Neutrophil (primary cell): Measurements from ENCODE around the gene CEP57L1.

Source experiments
- H3K27ac ChIP-seq: fragments of 200-600 bp; sonication (generic); 2 replicates; pipeline ENCODE4 v1.5.1; 2016; ENCODE audit warnings: mild to moderate bottlenecking, moderate library complexity
- H3K27me3 ChIP-seq: fragments of 200-600 bp; sonication (generic); 2 replicates; pipeline ENCODE4 v1.6.0; 2016; ENCODE audit warnings: mild to moderate bottlenecking
- H3K36me3 ChIP-seq: fragments of 200-600 bp; sonication (generic); 2 replicates; pipeline ENCODE4 v1.5.1; 2017
- H3K4me1 ChIP-seq, 2 experiments: fragments of 200-600 bp in 1 of 2; sonication (generic) in 1 of 2; 1 replicate in 1 of 2; 2 replicates in 1 of 2; pipeline versions ENCODE4 v1.5.1 to v1.6.1; 2013 to 2016; ENCODE audit warnings: low read depth in 1 of 2, low read length in 1 of 2, mild to moderate bottlenecking in 1 of 2, moderate library complexity in 1 of 2; ENCODE audit not compliant: control insufficient read depth in 1 of 2, insufficient read depth in 1 of 2
- H3K4me3 ChIP-seq, 2 experiments: fragments of 200-600 bp in 1 of 2; sonication (generic) in 1 of 2; 1 replicate in 1 of 2; 2 replicates in 1 of 2; pipeline ENCODE4 v1.5.1; 2013 to 2016; ENCODE audit warnings: low read depth in 1 of 2, low read length in 1 of 2, mild to moderate bottlenecking in 1 of 2, moderate library complexity in 1 of 2
- H3K9me3 ChIP-seq: fragments of 200-600 bp; sonication (generic); 2 replicates; pipeline ENCODE4 v1.5.1; 2016
- TF ChIP-seq, protein P1 (sequence below): fragments of 200-600 bp; sonication (generic); IDR thresholded peaks from 2 replicates; pipeline ENCODE4 v1.5.1; 2016; ENCODE audit warnings: antibody characterized with exemption

Gene CEP57L1

GRCh38 chr6:109153752-109154151, 58.4 kb downstream of the CEP57L1 start:
- Histone ChIP-seq H3K4me3 (no peak overlapping the region), H3K36me3 (no peaks in the 10 kb centered on the region), H3K9me3 (no peaks in the 10 kb centered on the region), H3K27me3 (no peaks in the 10 kb centered on the region), H3K27ac (no peak overlapping the region), H3K4me1 (no peaks in the 10 kb centered on the region)
- TF ChIP-seq, protein P1, sequence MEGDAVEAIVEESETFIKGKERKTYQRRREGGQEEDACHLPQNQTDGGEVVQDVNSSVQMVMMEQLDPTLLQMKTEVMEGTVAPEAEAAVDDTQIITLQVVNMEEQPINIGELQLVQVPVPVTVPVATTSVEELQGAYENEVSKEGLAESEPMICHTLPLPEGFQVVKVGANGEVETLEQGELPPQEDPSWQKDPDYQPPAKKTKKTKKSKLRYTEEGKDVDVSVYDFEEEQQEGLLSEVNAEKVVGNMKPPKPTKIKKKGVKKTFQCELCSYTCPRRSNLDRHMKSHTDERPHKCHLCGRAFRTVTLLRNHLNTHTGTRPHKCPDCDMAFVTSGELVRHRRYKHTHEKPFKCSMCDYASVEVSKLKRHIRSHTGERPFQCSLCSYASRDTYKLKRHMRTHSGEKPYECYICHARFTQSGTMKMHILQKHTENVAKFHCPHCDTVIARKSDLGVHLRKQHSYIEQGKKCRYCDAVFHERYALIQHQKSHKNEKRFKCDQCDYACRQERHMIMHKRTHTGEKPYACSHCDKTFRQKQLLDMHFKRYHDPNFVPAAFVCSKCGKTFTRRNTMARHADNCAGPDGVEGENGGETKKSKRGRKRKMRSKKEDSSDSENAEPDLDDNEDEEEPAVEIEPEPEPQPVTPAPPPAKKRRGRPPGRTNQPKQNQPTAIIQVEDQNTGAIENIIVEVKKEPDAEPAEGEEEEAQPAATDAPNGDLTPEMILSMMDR: no peak

DNA sequence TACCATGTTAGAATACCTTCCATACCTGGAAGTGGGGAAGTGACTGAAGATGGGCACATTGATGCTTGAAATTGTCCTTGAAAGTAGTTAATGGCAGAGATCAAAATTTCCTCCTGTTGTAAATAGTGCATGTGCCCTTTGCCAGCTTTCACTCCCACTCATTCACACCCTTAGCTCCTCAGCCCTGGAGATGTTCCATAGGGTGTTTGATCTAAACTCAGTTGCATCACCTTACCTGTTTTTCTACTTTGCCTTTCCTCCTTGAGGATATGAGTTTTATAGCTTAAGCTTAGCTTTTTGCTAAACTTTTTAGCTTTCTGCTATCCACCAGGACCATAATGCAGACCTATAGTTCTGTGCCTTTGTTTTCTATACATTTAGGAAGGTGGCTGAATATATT, 69.0 kb downstream of the CEP57L1 start:
- Histone ChIP-seq H3K4me1 (no peaks in the 10 kb centered on the region), H3K9me3 (no peaks in the 10 kb centered on the region), H3K27me3 (no peaks in the 10 kb centered on the region), H3K36me3 (peaks cover 24% of the 10 kb centered on the region), H3K4me3 (no peak overlapping the region), H3K27ac (no peak overlapping the region)
- TF ChIP-seq, protein P1: no peak

DNA sequence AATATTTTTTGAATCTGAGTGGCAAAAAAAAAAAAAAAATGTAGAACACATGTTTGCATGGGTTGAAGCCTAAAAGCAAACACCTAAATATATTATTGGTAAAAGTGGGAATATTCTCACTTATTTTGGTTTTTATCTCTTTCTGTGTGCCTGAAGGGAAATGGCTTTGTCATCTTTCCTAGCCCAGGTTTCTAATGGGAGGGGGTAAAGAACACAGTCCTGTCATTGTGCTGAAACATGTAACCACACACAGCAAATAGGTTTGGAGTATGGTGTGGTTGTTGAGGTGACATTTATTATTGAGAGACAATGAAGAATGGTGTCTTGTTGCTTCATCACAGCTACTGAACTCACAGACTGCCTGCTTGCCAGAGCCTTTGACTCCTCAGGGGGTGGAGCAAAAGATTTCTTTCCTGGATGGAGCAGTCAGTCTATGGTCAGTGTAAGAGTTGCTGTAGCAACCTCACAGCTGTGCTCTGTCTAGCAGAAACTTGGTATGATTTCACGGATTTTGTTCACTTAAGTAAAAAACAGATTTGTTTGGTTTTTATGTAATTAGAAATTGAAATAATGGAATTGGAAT, 70.2 kb downstream of the CEP57L1 start:
- H3K27ac ChIP-seq: no peak overlapping the region
- H3K4me1 ChIP-seq: no peaks in the 10 kb centered on the region
- TF ChIP-seq, protein P1: no peak
- no peaks in the 10 kb centered on the region for H3K9me3 ChIP-seq
- no peaks in the 10 kb centered on the region for H3K27me3 ChIP-seq
- H3K36me3 ChIP-seq: peaks cover 16% of the 10 kb centered on the region
- H3K4me3 ChIP-seq: no peak overlapping the region

GRCh38 chr6:109166673-109167072, 71.4 kb downstream of the CEP57L1 start:
- Histone ChIP-seq H3K4me1 (no peaks in the 10 kb centered on the region), H3K36me3 (peaks cover 6% of the 10 kb centered on the region), H3K27me3 (no peaks in the 10 kb centered on the region), H3K4me3 (no peak overlapping the region), H3K27ac (no peak overlapping the region), H3K9me3 (no peaks in the 10 kb centered on the region)
- TF ChIP-seq, protein P1: no peak

GRCh38 chr6:109167562-109167961, 72.3 kb downstream of the CEP57L1 start:
- Histone ChIP-seq H3K36me3 (no peaks in the 10 kb centered on the region), H3K27ac (no peak overlapping the region), H3K4me1 (no peaks in the 10 kb centered on the region), H3K27me3 (no peaks in the 10 kb centered on the region), H3K4me3 (no peak overlapping the region), H3K9me3 (no peaks in the 10 kb centered on the region)
- TF ChIP-seq, protein P1: no peak

GRCh38 chr6:109170333-109170732, 75.0 kb downstream of the CEP57L1 start:
- Histone ChIP-seq H3K36me3 (no peaks in the 10 kb centered on the region), H3K4me3 (no peak overlapping the region), H3K27me3 (no peaks in the 10 kb centered on the region), H3K4me1 (no peaks in the 10 kb centered on the region), H3K9me3 (no peaks in the 10 kb centered on the region), H3K27ac (no peak overlapping the region)
- TF ChIP-seq, protein P1: no peak
